ENCODE results near the gene COX6A1.
A peak's percentile ranks its signal among the peaks of the same experiment; 100 is the strongest.

The COX6A1 gene

GRCh38 chr12:120397824-120398540, 39.9 kb upstream of the COX6A1 start:
- Histone ChIP-seq H3K4me1 (ENCODE audit: insufficient read depth, poor library complexity, severe bottlenecking) (no peaks in the 10 kb centered on the region), H3K9me3 (ENCODE audit: severe bottlenecking) (no peaks in the 10 kb centered on the region), H3K4me3 (ENCODE audit: severe bottlenecking) (no peak overlapping the region), H3K27ac (ENCODE audit: poor library complexity, severe bottlenecking) (no peak overlapping the region), H3K36me3 (ENCODE audit: low read depth) (no peaks in the 10 kb centered on the region), H3K27me3 (ENCODE audit: insufficient read depth, poor library complexity, severe bottlenecking) (no peaks in the 10 kb centered on the region)
- TF ChIP-seq, protein P1, sequence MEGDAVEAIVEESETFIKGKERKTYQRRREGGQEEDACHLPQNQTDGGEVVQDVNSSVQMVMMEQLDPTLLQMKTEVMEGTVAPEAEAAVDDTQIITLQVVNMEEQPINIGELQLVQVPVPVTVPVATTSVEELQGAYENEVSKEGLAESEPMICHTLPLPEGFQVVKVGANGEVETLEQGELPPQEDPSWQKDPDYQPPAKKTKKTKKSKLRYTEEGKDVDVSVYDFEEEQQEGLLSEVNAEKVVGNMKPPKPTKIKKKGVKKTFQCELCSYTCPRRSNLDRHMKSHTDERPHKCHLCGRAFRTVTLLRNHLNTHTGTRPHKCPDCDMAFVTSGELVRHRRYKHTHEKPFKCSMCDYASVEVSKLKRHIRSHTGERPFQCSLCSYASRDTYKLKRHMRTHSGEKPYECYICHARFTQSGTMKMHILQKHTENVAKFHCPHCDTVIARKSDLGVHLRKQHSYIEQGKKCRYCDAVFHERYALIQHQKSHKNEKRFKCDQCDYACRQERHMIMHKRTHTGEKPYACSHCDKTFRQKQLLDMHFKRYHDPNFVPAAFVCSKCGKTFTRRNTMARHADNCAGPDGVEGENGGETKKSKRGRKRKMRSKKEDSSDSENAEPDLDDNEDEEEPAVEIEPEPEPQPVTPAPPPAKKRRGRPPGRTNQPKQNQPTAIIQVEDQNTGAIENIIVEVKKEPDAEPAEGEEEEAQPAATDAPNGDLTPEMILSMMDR (IDR thresholded peaks at IDR 0.05; ENCODE audit: poor library complexity, severe bottlenecking) = no peak
- ATAC-seq (ENCODE audit: low read depth) (no peak), DNase-seq (ENCODE audit: low spot score) (no peak)

GRCh38 chr12:120399531-120399930, 38.4 kb upstream of the COX6A1 start:
- Histone ChIP-seq H3K4me1 (ENCODE audit: insufficient read depth, poor library complexity, severe bottlenecking) (no peaks in the 10 kb centered on the region), H3K36me3 (ENCODE audit: low read depth) (no peaks in the 10 kb centered on the region), H3K4me3 (ENCODE audit: severe bottlenecking) (no peak overlapping the region), H3K9me3 (ENCODE audit: severe bottlenecking) (no peaks in the 10 kb centered on the region), H3K27me3 (ENCODE audit: insufficient read depth, poor library complexity, severe bottlenecking) (no peaks in the 10 kb centered on the region), H3K27ac (ENCODE audit: poor library complexity, severe bottlenecking) (no peak overlapping the region)
- TF ChIP-seq, protein P1 (IDR thresholded peaks at IDR 0.05; ENCODE audit: poor library complexity, severe bottlenecking) = no peak
- DNase-seq (ENCODE audit: low spot score) (no peak), ATAC-seq (ENCODE audit: low read depth) (peak; percentile 52; the same call in 2 of the 3 replicates)

- no peaks in the 10 kb centered on the region for H3K4me1 ChIP-seq (ENCODE audit: insufficient read depth, poor library complexity, severe bottlenecking)
- H3K36me3 ChIP-seq (ENCODE audit: low read depth) = no peaks in the 10 kb centered on the region
- H3K27me3 ChIP-seq (ENCODE audit: insufficient read depth, poor library complexity, severe bottlenecking) = no peaks in the 10 kb centered on the region
- ATAC-seq (ENCODE audit: low read depth) (no peak), DNase-seq (ENCODE audit: low spot score) (no peak)
- no peaks in the 10 kb centered on the region for H3K9me3 ChIP-seq (ENCODE audit: severe bottlenecking)
- no peak overlapping the region for H3K27ac ChIP-seq (ENCODE audit: poor library complexity, severe bottlenecking)
- no peak overlapping the region for H3K4me3 ChIP-seq (ENCODE audit: severe bottlenecking)
- TF ChIP-seq, protein P1 (IDR thresholded peaks at IDR 0.05; ENCODE audit: poor library complexity, severe bottlenecking) = no peak
Observed at GRCh38 chr12:120402217-120402616, 35.7 kb upstream of the COX6A1 start.

- ATAC-seq (ENCODE audit: low read depth) (no peak), DNase-seq (ENCODE audit: low spot score) (no peak)
- H3K27me3 ChIP-seq (ENCODE audit: insufficient read depth, poor library complexity, severe bottlenecking) = no peaks in the 10 kb centered on the region
- no peak overlapping the region for H3K27ac ChIP-seq (ENCODE audit: poor library complexity, severe bottlenecking)
- TF ChIP-seq, protein P1 (IDR thresholded peaks at IDR 0.05; ENCODE audit: poor library complexity, severe bottlenecking) = no peak
- H3K4me1 ChIP-seq (ENCODE audit: insufficient read depth, poor library complexity, severe bottlenecking) = no peaks in the 10 kb centered on the region
- H3K36me3 ChIP-seq (ENCODE audit: low read depth) = no peaks in the 10 kb centered on the region
- H3K4me3 ChIP-seq (ENCODE audit: severe bottlenecking) = no peak overlapping the region
- H3K9me3 ChIP-seq (ENCODE audit: severe bottlenecking) = no peaks in the 10 kb centered on the region
Observed at GRCh38 chr12:120403869-120404268, 34.0 kb upstream of the COX6A1 start.

- H3K4me1 ChIP-seq (ENCODE audit: insufficient read depth, poor library complexity, severe bottlenecking) = no peaks in the 10 kb centered on the region
- H3K9me3 ChIP-seq (ENCODE audit: severe bottlenecking) = no peaks in the 10 kb centered on the region
- DNase-seq (ENCODE audit: low spot score) (no peak), ATAC-seq (ENCODE audit: low read depth) (no peak)
- no peak overlapping the region for H3K27ac ChIP-seq (ENCODE audit: poor library complexity, severe bottlenecking)
- TF ChIP-seq, protein P1 (IDR thresholded peaks at IDR 0.05; ENCODE audit: poor library complexity, severe bottlenecking) = no peak
- no peaks in the 10 kb centered on the region for H3K36me3 ChIP-seq (ENCODE audit: low read depth)
- H3K27me3 ChIP-seq (ENCODE audit: insufficient read depth, poor library complexity, severe bottlenecking) = no peaks in the 10 kb centered on the region
- no peak overlapping the region for H3K4me3 ChIP-seq (ENCODE audit: severe bottlenecking)
Observed at GRCh38 chr12:120404271-120404670, 33.6 kb upstream of the COX6A1 start.

Data from RWPE2 (cell line).